Measurements from ENCODE around the gene DNAH6.

The DNAH6 gene

DNA sequence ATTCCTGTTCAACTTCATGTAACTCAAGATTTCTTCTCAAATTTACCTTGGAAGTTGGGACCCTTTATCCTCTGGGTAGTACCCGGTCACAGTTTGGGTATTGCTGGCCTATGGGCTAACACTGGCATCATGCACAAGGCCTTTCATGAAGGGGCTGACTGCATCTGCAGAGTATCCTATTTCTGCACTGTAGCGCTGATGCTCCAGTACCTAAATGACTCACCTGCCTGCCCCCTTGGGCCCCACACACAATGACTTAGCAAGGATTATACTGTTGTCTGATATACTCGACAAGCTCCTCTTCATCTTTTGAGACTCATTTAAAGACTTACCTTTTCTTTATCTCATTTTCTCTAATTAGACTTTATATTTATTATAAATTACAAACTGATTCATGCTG lies 39.9 kb downstream of the DNAH6 start:
- H3K4me3 ChIP-seq (ENCODE audit: low read depth, low read length): no peak overlapping the region
- TF ChIP-seq, protein P1, sequence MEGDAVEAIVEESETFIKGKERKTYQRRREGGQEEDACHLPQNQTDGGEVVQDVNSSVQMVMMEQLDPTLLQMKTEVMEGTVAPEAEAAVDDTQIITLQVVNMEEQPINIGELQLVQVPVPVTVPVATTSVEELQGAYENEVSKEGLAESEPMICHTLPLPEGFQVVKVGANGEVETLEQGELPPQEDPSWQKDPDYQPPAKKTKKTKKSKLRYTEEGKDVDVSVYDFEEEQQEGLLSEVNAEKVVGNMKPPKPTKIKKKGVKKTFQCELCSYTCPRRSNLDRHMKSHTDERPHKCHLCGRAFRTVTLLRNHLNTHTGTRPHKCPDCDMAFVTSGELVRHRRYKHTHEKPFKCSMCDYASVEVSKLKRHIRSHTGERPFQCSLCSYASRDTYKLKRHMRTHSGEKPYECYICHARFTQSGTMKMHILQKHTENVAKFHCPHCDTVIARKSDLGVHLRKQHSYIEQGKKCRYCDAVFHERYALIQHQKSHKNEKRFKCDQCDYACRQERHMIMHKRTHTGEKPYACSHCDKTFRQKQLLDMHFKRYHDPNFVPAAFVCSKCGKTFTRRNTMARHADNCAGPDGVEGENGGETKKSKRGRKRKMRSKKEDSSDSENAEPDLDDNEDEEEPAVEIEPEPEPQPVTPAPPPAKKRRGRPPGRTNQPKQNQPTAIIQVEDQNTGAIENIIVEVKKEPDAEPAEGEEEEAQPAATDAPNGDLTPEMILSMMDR (IDR thresholded peaks at IDR 0.05; ENCODE audit: low read depth, low read length): no peak
- no peak for DNase-seq
- H3K27me3 ChIP-seq (ENCODE audit: insufficient read depth, low read depth, severe bottlenecking): no peaks in the 10 kb centered on the region
- no peaks in the 10 kb centered on the region for H3K9me3 ChIP-seq (ENCODE audit: severe bottlenecking)
- H3K27ac ChIP-seq: no peak overlapping the region
- H3K36me3 ChIP-seq: no peaks in the 10 kb centered on the region

DNA sequence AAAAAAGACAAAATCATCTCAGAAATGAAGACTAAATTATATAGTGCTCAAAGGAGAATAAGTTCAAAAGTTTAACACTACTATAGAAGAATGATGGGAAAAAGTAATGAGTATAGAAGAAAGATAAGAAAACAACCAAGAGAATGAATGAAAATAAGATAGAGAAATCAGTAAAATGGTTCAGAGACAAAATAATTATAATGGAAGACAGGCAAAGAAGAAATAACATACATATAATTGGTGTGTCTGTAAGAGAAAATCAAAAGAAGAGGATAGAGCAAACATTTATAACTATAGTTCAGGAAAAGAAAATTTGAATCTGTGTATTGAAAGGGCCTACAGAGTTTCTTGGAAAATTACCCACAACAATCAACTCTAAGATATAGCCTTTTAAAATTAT lies 43.5 kb downstream of the DNAH6 start:
- H3K27me3 ChIP-seq (ENCODE audit: insufficient read depth, low read depth, severe bottlenecking): no peaks in the 10 kb centered on the region
- no peaks in the 10 kb centered on the region for H3K36me3 ChIP-seq
- no peaks in the 10 kb centered on the region for H3K9me3 ChIP-seq (ENCODE audit: severe bottlenecking)
- no peak overlapping the region for H3K4me3 ChIP-seq (ENCODE audit: low read depth, low read length)
- H3K27ac ChIP-seq: no peak overlapping the region
- TF ChIP-seq, protein P1 (IDR thresholded peaks at IDR 0.05; ENCODE audit: low read depth, low read length): no peak
- DNase-seq: no peak

DNA sequence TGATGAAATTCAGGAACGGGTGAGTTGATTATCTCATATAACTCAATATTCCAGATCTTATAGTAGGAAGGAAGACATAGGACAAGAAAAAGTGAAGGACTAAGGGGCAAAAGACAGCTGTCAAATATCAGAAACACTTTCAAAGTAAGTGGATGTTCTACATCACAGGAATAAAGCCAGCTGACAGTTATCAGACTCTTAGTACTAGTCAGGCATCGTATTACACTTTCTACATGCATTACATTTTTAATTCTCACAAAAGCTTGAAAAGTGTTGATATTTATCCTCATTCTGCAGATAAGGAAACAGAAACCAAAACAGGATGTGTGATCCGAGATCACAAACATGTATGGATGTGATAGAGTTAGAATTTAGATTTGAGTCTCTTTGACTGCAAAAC lies 63.4 kb downstream of the DNAH6 start:
- H3K27me3 ChIP-seq (ENCODE audit: insufficient read depth, low read depth, severe bottlenecking): no peaks in the 10 kb centered on the region
- no peak for DNase-seq
- H3K27ac ChIP-seq: no peak overlapping the region
- TF ChIP-seq, protein P1 (IDR thresholded peaks at IDR 0.05; ENCODE audit: low read depth, low read length): no peak
- H3K9me3 ChIP-seq (ENCODE audit: severe bottlenecking): no peaks in the 10 kb centered on the region
- H3K36me3 ChIP-seq: no peaks in the 10 kb centered on the region
- H3K4me3 ChIP-seq (ENCODE audit: low read depth, low read length): no peak overlapping the region

DNA sequence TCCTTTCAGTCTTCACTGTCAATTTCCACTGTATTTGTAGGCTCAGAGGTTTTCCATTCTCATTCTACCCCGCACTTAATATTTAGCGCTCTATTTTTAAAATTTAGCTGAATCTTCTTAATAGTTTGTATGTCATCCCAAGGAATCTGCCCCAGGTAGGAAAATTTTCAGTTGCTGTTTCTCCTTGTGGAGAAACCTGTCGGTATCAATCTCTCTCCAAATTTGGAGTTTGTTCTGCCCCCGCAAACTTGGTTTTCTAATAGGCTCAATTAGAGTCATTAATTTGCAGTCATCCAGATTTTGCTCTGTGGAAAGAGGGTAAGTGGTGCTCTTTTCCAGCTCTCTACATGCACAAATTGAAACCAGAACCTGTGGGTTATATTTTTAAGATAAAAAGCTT lies 87.6 kb downstream of the DNAH6 start:
- Histone ChIP-seq H3K36me3 (no peaks in the 10 kb centered on the region), H3K27me3 (ENCODE audit: insufficient read depth, low read depth, severe bottlenecking) (no peaks in the 10 kb centered on the region), H3K27ac (no peak overlapping the region), H3K9me3 (ENCODE audit: severe bottlenecking) (no peaks in the 10 kb centered on the region), H3K4me3 (ENCODE audit: low read depth, low read length) (no peak overlapping the region)
- TF ChIP-seq, protein P1 (IDR thresholded peaks at IDR 0.05; ENCODE audit: low read depth, low read length): no peak
- no peak for DNase-seq

DNA sequence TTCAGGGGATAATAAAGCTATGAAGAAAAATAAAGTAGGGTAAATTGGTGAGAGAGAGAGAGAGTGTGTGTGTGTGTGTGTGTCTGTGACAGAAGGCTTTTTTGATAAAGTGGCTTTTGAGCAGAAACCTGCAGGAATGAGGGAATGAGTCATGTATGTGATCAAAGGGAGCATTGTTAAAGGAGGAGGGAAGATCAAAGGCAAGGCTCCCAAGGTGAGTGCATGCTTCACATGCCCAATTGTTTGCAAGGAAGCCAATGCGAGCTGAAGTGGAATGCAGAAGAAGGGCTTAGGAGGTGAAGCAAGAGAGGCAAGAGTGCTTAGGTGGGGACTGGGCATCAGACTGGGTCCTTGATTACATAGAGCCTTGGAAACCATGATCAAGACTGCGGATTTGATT lies 96.8 kb downstream of the DNAH6 start:
- no peak overlapping the region for H3K4me3 ChIP-seq (ENCODE audit: low read depth, low read length)
- no peaks in the 10 kb centered on the region for H3K36me3 ChIP-seq
- H3K27me3 ChIP-seq (ENCODE audit: insufficient read depth, low read depth, severe bottlenecking): no peaks in the 10 kb centered on the region
- no peak overlapping the region for H3K27ac ChIP-seq
- no peak for DNase-seq
- TF ChIP-seq, protein P1 (IDR thresholded peaks at IDR 0.05; ENCODE audit: low read depth, low read length): no peak
- H3K9me3 ChIP-seq (ENCODE audit: severe bottlenecking): no peaks in the 10 kb centered on the region

DNA sequence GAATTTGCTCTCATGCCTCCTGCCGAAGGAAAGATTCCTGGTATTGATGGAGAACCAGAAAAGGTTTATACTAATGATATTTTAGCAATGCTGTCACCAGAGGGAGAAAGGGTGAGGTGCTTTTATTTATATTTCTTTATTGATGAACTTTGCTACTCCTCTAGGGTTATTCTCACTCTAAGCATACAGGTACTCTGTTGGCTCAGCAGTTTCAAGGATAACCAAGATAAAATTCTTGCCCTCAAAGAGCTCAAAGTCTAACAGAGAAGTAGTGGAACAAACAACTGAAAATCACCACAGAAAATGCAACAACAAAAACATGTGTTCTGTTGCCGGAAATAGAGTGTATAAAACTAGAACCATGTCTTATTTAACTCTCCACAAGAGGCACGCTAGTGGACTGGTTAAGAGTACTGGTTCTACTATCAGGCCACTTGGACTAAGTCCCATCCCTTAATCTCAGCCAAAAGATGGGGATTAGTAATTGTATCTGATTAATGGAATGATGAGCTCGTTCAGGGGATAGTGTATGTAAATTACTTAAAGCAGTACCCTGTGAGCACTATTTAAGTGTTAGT lies 103.6 kb downstream of the DNAH6 start:
- H3K27ac ChIP-seq: no peak overlapping the region
- TF ChIP-seq, protein P1 (IDR thresholded peaks at IDR 0.05; ENCODE audit: low read depth, low read length): no peak
- no peaks in the 10 kb centered on the region for H3K27me3 ChIP-seq (ENCODE audit: insufficient read depth, low read depth, severe bottlenecking)
- H3K4me3 ChIP-seq (ENCODE audit: low read depth, low read length): no peak overlapping the region
- DNase-seq: no peak
- no peaks in the 10 kb centered on the region for H3K9me3 ChIP-seq (ENCODE audit: severe bottlenecking)
- no peaks in the 10 kb centered on the region for H3K36me3 ChIP-seq

Data from WERI-Rb-1 (cell line).